ENCODE data around the gene ELOA. TPM values are rescaled to one million over a fixed set of nuclear protein-coding genes. Genes with fewer than 3 reads are reported as not detected.

ELOA gene
- polyA plus RNA-seq, 1 experiment, result 21.5 TPM

DNA sequence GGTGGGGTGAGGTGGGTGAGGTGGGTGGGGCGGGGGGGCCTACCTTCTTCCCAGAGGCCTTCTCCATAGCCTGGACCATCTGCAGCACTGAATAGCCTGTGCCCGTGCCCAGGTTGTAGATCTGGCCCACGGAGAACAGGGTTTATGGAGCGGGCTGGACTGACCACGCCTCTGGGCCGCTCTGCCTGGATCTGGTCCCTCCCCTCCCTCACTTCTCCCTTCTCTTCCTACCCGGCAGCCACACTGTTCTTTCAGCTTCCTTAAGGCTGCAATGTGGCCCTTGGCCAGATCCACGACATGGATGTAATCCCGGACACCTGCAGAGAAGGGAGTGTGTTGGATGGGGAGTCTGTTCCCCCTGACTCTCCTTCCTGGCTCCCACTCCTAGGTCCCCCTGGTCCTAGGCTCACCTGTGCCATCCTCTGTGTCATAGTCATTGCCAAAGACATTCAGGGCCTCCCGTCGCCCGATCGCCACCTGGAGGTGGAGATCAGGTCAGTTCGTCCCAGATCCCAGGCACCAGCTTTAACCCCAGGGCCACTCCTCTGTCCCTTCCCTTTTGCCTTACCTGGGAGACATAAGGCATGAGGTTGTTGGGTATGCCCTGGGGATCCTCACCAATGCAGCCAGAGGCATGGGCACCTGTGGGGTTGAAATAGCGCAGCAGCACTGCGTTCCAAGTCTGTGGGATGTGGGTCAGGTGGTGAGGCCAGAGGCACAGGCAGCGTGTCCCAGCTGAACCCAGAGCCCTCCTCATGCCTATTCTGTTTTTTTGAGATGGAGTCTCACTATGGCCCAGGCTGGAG is 53.4 kb downstream of the ELOA start:
- ChIA-PET POLR2A (no interaction called here), CTCF (interaction anchor here (0.9 to 1.6 kb wide), 2 partner anchors 14 to 25 kb away, joined by 3 to 7 read pairs; no protein-coding TSS in a partner anchor)
- Histone ChIP-seq H3K27me3 (ENCODE audit: control insufficient read depth, insufficient read depth, low read length) (no peaks in the 10 kb centered on the region), H3K4me3 (ENCODE audit: low read depth, low read length) (no peak overlapping the region), H3K36me3 (ENCODE audit: control insufficient read depth, insufficient read depth, low read length) (peaks cover 15% of the 10 kb centered on the region)
- TF ChIP-seq CTCF (IDR thresholded peaks at IDR 0.05; ENCODE audit: insufficient read depth, low read depth, low read length), result no peak
- DNase-seq (ENCODE audit: low read depth), result no peak

DNA sequence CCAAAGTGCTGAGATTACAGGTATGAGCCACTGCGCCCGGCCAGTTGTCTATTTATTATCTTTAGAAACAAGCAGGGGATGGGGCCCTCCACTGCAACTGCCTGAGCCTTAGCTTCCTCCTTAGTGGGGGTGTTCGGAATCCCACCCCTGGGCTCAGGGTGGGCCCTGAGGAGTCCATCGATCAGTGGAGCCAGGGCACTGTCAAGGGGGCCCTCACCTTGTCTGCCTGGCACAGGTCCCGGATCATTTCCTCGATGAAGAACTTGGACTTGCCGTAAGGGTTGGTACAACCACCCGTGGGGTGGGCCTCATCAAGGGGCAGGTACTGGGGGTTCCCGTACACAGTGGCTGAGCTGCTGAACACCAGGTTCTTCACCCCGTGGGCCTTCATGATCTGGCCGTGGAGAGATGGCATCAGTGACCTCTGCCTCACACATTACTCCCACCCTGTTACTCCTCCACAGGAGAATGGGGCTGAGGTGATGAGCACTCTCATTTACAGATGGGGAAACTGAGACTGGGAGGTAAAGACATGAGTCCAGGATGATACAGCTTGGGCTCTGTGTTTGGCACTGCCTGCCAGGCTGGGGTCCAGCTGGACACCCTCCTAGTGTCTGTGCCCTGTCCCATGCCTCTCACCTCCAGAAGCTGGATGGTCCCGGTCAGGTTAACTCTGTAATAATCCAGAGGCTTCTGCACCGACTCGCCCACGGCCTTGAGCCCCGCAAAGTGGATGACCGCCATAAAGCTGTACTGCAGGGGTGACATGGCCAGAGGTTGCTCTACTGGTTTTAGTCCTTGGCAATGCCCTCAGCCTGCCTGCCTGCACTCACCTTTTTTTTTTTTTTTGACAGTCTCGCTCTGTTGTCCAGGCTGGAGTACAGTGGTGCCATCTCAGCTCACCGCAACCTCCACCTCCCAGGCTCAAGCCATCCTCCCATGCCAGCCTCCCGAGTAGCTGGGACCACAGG is 54.5 kb downstream of the ELOA start:
- no peak for DNase-seq (ENCODE audit: low read depth)
- peaks cover 15% of the 10 kb centered on the region for H3K36me3 ChIP-seq (ENCODE audit: control insufficient read depth, insufficient read depth, low read length)
- H3K4me3 ChIP-seq (ENCODE audit: low read depth, low read length), result no peak overlapping the region
- ChIA-PET POLR2A (no interaction called here), CTCF (interaction anchor here (0.9 to 4.6 kb wide), 5 partner anchors 13 to 230 kb away, joined by 3 to 38 read pairs (median 7); no protein-coding TSS in a partner anchor)
- H3K27me3 ChIP-seq (ENCODE audit: control insufficient read depth, insufficient read depth, low read length), result no peaks in the 10 kb centered on the region
- no peak for TF ChIP-seq CTCF (IDR thresholded peaks at IDR 0.05; ENCODE audit: insufficient read depth, low read depth, low read length)

GRCh38 chr1:23798662-23799142 is 55.4 kb downstream of the ELOA start:
- DNase-seq (ENCODE audit: low read depth), result no peak
- CTCF ChIA-PET, result interaction anchor here (0.9 to 4.6 kb wide), 5 partner anchors 10 to 229 kb away, joined by 3 to 38 read pairs (median 4); no protein-coding TSS in a partner anchor
- Histone ChIP-seq H3K4me3 (ENCODE audit: low read depth, low read length) (no peak overlapping the region), H3K27me3 (ENCODE audit: control insufficient read depth, insufficient read depth, low read length) (no peaks in the 10 kb centered on the region), H3K36me3 (ENCODE audit: control insufficient read depth, insufficient read depth, low read length) (peaks cover 12% of the 10 kb centered on the region)
- TF ChIP-seq CTCF (IDR thresholded peaks at IDR 0.05; ENCODE audit: insufficient read depth, low read depth, low read length), result peak; percentile 14; the same call in 1 of the 2 replicates
- POLR2A ChIA-PET, result no interaction called here

DNA sequence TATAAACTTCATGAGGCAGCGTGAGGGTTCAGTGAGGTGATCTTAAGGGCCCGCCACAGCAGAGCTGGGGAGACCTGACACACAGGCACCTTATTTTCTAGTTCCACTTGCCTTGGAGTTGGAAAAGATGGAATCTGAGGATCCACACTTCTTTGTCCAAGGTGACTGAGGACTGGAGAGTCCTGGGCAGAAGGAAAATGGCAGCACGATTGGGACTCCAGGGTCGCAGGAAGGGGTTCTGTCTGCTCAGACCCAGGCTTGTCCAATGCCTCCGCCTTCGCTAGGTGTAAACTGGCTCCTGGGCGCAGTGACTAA is 55.9 kb downstream of the ELOA start:
- POLR2A ChIA-PET, result interaction anchor here (0.5 kb wide), 1 partner anchor 105 kb away, joined by 3 read pairs; no protein-coding TSS in a partner anchor
- CTCF ChIA-PET, result interaction anchor here (1.1 to 4.6 kb wide), 4 partner anchors 11 to 28 kb away, joined by 3 to 38 read pairs (median 7); no protein-coding TSS in a partner anchor
- H3K27me3 ChIP-seq (ENCODE audit: control insufficient read depth, insufficient read depth, low read length), result no peaks in the 10 kb centered on the region
- no peak for TF ChIP-seq CTCF (IDR thresholded peaks at IDR 0.05; ENCODE audit: insufficient read depth, low read depth, low read length)
- DNase-seq (ENCODE audit: low read depth), result no peak
- peaks cover 11% of the 10 kb centered on the region for H3K36me3 ChIP-seq (ENCODE audit: control insufficient read depth, insufficient read depth, low read length)
- no peak overlapping the region; the same call in 1 of the 2 replicates for H3K4me3 ChIP-seq (ENCODE audit: low read depth, low read length)

All from BJ (cell line).